Dedifferentiated amniotic fluid mesenchymal stem cell (primary cell): ENCODE data around the gene USP25.

Experiments used
- DNase-seq: peaks from one replicate; pipeline ENCODE4 v3.0.0-alpha.2; 2016; ENCODE audit errors: extremely low spot score

Gene USP25, protein sequence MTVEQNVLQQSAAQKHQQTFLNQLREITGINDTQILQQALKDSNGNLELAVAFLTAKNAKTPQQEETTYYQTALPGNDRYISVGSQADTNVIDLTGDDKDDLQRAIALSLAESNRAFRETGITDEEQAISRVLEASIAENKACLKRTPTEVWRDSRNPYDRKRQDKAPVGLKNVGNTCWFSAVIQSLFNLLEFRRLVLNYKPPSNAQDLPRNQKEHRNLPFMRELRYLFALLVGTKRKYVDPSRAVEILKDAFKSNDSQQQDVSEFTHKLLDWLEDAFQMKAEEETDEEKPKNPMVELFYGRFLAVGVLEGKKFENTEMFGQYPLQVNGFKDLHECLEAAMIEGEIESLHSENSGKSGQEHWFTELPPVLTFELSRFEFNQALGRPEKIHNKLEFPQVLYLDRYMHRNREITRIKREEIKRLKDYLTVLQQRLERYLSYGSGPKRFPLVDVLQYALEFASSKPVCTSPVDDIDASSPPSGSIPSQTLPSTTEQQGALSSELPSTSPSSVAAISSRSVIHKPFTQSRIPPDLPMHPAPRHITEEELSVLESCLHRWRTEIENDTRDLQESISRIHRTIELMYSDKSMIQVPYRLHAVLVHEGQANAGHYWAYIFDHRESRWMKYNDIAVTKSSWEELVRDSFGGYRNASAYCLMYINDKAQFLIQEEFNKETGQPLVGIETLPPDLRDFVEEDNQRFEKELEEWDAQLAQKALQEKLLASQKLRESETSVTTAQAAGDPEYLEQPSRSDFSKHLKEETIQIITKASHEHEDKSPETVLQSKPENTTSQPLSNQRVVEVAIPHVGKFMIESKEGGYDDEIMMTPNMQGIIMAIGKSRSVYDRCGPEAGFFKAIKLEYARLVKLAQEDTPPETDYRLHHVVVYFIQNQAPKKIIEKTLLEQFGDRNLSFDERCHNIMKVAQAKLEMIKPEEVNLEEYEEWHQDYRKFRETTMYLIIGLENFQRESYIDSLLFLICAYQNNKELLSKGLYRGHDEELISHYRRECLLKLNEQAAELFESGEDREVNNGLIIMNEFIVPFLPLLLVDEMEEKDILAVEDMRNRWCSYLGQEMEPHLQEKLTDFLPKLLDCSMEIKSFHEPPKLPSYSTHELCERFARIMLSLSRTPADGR

DNA sequence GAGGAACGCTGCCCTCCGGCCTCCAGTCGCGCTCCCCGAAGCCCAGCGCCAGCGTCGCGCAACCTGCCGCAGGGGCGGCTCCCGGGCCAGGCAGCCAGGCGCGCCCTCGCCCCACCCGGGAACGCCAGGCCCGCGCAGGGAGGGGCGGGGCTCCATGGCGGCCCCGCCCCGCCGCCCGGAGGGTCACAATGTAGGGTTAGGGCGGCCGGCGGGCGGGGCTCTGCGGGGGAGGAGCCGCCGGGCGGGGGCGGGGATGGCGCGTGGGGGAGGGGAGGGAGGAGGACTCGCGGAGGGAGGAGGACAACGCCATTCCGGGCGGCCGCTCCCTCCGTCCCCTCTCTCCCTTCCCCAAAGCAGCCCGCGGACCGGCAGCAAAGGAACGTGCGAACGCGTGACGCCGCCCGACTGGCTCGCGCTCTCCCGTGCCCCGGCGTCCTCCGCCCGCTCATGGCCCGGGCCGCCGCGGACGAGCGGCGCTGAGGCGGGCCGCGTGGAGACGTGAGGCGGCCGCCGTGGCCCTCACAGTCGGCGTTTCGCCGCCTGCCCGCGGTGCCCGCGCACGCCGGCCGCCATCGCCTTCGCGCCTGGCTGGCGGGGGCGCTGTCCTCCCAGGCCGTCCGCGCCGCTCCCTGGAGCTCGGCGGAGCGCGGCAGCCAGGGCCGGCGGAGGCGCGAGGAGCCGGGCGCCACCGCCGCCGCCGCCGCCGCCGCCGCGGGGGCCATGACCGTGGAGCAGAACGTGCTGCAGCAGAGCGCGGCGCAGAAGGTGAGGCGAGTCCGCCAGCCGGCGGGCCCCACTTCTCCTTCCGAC is at the start of gene USP25:
Gene USP25, plus strand, starts transcription at position 309 of the 810 bp plus-strand sequence. Its CDS starts 412 bp downstream, at position 721.
- DNase-seq: peak; percentile 54

DNA sequence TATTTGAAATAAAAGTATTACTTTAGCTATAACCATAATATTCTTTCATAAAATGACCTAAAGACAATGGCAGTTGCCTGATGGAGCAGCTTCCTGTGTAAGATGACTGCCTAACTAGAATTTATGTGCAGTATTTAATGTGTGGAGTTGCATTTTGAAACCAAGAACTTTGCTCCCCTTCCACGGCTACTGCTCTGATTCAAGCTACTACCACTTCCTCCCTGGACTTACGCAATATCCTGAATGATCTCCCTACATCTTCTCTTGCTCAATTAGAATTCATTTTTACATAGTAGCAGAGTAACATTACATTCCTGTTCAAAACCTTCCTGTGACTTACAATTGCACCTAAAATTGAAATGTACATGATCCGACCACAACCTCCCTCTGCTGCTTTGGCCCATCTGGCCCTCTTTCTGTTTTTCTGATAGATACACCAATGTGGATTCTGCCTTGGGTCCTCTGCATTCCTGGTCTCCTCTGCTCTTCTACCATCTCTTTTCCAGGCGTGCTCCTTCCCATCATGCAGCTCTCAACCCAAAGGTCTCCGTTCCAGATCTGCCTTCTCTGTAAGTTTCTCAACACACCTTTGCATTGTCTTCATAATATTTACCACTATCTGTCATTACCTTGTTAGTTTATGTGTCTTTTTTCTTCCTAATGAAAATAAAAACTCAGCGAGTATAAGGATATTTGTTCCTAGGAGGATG is 47.4 kb upstream of the USP25 start:
- DNase-seq: no peak

DNA sequence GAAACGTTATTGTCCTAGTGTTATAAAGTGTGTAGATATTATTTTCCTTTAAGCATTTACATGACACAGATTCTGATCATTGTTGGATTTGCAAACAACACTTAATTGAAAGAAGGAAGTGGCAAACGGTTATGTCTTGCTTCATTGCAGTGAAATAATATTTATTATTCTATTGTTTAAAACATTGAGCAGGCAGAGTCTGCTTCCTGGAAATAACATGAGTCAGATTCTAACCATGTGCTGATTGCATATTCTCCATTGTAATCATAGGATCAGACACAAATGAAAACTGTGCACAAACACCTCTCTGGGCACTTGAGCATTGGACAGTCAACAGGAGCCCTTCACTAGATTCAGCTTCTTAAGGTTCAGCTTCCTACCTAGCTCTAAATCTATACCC is 46.8 kb upstream of the USP25 start:
- DNase-seq: no peak

DNA sequence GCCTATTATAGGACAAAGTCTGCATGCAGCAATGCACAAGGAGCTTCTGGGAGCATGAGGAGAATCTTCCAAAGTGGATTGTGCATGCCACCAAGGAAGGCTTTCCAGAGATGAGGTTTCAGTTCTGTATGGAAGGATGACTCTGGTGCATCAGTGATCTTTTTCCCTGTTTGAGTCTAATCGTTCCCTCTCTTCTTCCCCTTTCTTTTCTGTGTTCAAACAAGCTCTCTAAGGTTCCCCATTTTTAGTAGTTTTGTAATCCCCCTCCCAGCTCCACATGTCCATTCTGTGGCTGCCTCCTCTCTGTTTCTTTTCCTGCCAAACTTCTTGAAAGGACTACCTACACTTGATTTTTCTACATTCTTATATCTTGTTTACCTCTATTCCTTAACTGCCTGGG is 43.3 kb upstream of the USP25 start:
- DNase-seq: no peak

DNA sequence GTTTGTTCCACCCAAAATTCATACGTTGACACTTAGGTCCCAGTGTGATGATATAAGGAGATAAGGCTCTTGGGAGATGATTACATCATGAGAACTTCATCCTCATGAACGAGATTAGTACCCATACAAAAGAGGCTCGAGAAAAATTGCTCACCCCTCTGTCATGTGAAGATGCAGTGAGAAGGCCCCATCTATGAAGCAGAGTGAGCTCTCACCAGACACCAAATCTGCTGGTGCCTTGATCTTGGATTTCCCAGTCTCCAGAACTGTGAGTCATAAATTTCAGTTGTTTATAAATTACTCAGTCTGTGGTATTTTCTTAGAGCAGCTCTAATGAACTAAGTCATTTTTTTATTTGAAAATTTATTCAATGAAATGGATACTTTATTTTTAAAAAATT is 42.6 kb upstream of the USP25 start:
- DNase-seq: no peak

DNA sequence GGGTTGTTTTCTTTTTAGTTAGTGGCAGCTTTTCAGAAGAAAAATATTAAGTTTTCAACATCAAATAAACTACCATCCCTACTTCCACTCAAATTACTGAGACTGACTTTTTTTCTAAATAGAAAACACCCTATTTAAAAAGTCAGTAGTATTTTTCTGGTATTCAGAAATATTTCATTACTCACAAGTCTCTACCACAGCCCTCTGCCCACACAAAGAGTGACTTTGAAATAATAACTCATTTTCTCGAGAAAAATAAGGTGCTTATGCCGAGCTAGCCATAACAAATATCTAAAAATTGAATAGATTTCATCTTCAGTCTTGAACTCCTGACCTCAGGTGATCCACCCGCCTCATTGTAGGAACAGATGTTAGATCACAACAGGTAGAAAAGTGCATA is 41.8 kb upstream of the USP25 start:
- no peak for DNase-seq

DNA sequence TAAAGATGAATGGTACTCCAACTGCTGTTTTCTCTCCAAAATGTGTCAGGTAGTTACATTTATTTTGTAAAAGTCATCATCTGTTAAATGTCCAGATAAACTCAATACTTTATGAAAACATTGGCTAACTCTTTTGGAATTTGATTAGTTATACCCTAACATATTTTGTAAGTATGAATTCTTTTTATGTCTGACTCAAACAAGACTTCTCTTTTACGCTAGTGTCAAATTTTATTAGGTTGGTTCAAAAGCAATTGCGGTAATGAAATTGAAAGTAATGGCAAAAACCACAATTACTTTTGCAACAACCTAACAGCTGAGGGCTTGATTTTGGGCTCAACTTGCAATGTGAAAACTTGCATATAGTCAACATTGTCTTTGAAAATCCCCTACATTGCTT is 41.0 kb upstream of the USP25 start:
- DNase-seq: no peak

DNA sequence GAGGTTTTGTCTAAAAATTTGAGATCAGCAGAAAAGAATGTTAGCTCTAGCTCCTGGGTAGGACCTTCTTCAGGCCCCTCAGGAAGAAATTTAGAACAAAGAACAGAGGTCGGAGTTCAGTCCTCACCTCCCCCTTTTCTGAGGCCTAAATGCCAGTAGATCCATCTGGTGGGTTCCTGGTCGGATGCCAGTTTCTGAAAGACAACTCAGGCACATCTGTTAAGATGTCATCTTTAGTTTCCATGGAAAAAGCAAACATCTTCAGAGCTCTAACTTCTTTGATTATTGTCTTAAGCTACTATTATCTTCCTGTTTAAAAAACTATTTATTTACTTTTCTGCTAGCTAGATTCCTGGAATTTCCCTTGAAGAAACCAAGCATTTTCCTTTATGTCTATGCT is 37.1 kb upstream of the USP25 start:
- no peak for DNase-seq

DNA sequence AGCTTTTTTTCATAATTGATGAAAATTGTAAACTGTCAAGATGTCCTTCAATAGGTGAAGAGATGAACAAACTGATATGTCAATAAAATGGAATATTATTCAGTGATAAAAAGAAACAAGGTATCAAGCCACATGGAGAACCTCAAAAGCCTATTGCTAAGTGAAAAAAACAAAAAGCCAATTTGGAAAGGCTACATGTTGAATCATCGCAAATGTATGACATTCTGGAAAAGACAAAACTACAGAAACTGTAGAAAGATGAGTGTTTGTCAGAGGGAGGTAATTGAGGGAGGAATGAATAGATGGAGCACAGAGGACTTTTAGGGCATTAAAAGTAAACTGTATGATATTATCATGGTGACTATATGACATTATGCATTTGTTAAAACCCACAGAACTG is 34.5 kb upstream of the USP25 start:
- DNase-seq: no peak

DNA sequence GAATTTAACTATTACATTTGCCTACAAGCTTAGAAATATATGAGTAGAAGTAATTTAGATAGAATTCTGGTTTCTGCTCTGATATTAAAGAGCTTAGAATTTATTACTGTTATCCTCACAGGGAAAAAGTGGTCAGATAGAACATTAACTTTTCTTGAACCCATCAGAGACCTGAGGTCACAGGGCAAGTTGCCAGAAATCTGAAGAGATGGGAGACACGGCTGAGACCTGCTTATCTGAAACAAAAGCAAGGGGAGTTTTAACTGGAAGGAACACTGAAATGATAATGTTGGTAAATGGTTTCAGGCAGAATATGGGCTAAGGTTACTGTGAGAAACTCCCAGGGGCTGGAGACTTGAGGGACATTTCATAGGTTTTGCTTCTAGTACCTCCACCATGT is 28.0 kb upstream of the USP25 start:
- no peak for DNase-seq

DNA sequence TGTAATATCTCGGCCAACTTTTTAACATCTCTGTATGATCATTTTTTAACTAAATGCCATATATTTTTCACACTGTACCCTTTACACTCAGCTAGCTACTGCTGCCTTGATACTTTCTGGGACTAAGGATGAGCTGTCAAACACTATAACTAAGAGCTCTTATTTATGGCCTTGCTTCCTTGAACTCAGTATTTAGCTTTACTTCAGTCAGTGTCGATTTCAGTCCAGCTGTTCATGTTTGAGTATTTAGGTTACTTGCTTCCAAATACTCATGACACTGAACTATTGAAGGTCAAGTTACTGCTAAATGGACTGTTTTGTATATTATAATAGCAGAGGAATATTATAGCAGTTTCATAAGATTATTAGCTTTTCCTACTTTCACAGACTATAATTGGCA is 25.9 kb upstream of the USP25 start:
- no peak for DNase-seq

DNA sequence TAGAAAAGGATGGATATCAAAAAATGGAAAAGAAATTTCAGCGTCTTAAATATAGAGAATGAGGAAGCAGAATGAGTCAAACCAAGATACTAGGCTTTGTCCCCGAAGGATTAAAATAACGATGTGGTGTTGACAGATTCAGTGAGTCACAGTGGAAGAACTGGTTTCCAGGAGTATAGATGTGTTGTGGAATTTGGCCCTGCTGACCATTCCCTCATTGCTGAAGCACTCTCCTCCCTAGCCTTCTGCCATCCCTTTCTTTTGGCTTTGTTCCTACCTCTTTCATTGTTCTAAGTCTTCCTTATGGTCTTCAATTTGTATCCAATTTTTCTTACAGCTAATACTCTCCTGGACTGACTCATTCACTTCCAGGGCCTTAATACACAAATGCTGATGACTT is 23.1 kb upstream of the USP25 start:
- peak; percentile 80 for DNase-seq

DNA sequence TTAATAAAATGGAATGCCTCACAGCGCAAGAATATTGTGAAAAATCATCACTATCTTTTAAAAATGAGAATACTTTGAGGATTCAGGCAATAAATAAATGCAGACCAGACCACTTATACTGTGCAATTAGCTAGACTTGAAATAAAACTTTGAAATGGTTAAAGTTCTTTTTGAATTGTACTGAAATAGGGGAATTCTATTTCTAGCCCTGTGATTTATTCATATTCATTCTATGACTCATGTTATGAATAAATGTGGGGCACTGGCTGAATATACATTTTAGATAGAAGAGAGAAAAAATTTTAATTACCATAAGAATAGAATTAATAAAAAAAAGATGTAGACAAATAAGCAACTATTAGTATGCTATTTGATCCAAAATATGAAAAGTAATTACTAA is 16.4 kb upstream of the USP25 start:
- no peak for DNase-seq

DNA sequence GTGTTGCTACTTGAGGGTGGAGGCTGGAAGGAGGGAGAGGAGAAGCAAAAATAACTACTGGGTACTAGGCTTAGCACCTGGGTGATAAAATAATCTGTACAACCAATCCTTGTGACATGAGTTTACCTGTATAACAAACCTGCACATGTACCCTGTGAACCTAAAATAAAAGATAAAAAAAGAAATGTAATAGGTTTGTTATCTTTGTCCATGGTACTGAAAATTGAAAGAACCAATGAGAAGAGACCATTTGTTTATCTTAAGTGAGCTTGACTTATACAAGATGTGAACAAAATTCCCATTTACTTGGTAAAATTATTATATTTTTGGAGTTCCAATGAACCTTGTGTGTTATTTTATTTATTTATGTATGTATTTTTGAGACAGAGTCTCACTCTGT is 11.1 kb upstream of the USP25 start:
- DNase-seq: no peak

DNA sequence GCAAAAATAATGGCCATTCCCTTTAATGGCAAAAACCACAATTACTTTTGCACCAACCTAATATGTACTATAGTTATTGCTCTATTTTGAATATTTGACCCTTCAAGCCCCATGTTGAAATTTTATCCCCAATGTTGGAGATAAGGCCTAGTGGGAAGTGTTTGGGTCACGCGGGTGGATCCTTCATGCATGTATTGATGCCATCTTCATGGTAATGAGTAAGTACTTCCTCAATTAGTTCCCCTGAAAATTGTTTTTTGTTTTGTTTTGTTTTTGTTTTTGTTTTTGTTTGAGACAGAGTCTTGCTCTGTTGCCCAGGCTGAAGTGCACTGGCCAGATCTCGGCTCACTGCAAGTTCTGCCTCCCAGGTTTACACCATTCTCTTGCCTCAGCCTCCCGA is 9.8 kb upstream of the USP25 start:
- DNase-seq: no peak

DNA sequence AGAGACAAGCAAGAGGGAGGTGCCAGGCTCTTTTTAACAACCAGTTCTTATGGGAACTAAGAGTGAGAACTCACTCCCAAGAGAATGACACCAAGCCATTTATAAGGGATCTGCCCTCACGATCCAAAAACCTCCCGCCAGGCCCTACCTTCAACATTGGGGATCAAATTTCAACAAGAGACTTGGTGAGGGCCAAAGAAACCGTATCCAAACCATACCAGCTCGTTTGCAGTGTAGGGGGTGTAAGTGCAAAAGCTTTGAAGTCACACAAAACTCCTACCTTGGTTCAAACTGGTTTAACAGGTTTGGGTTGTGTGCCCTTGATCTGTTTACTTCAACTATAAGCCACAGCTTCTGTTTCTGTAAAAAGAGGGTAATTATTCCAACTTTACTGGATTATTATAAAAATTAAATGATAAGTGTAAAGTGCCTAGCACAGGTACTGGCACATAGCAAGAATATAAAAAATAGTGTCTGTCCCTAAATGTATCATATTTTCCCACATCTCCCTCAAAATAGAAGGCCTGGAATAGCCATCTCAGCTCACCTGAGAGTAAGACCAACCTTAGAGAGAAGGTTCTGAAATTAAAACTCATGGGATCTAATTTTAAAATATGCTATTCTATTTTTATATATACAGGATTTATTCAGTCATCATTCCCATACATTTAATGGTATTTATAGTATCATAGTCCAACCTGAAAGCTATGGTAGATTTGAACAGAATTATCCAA is 7.0 kb upstream of the USP25 start:
- no peak for DNase-seq

DNA sequence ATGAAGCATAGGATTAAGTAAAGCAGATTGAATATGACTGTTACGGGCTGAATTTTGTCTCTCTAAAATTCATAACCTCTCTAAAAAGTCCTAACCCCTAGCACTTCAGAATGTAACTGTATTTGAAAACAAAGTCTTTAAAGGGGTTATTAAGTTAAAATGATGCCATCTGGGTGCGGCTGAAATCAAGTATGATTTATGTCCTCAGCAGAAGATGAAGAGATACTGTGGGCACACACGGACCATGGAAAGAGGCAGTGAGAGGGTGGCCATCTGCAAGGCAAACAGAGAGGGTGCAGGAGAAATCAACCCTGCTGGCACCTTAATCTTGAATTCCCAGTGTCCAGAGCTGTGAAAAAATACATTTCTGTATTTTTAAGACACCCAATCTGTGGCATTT is 3.8 kb upstream of the USP25 start:
- DNase-seq: no peak

DNA sequence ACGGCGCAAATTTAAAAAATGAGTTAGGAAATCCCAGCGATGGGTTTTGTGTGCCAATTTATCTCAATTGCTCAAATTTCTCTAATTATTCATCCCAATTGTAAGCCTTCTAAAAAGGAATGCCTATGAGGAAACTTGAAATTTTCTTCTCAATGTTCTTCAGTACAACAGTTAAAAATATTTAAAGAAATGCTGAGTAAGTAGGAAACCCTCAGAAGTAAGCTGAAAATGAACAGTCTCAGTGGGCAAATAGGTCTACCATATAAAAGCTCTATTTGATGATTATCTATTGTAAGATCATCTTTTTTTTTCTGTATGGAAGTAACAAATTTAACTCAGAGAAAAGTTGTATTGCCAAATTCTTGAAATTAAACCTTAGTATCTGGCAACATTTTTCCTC is 1.7 kb upstream of the USP25 start:
- no peak for DNase-seq

DNA sequence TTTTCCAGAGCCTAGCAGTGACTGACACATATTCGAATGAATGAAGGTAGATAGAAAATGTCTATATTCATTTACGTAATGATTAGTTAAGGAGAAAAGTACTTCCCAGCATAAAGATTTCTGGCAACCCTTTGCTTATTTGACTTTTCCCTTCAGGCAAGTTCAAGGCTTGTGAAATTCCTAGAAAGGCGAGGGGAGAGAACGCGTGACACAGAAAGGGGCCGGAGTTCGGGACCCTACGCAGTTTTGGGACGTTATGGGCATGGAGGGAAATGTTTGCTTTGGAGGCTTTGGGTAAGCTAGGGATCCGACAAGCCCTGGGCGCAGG is 472 bp upstream of the USP25 start:
- DNase-seq: no peak

DNA sequence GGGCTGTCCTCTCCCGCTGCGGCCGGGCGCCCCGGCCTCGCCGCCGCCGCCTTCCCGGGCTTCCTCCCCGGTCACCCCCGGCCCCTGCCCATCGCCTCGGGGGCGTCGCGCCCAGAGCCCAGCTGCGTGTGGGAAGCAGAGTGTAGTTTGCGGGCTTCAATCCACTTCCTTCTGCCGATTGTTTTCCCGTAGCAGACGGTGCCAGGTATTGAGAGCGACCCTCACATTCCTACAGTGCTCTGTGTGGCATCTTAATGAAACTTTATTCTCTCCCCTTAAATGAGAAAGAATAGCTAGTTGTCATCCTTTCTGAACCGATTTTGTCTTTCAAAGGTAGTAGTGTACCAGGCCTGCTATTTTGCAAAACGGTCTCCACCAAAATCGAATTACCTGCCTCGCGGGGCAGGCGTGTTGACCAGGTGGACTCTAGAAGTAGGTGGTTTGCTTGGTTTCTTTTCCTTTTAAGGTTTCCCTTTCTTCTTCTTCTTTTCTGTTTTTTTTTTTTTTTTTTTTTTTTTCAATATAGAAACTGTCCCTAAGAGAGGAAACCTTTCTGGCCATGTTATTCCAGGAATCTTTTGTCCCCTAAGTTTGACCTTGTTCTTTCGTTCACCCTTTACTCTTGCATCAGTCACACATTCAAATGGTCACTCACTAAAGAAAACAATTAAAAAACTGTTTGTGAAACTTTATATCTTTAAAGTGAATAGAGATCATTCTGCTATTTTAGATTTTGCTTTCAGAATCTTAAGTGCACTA is 881 bp downstream of the USP25 start:
- no peak for DNase-seq
